NOMO-1 (cell line): ENCODE data around the gene S1PR2.
"Not testable (repeated sequence)": the region's sequence is repeated elsewhere in the genome, so short reads cannot be mapped to it uniquely, and the experiment has no call there.

Source experiments
- DNase-seq, 2 experiments: peaks; one replicate each; lab custom pipeline; 2025; ENCODE audit not compliant: unreplicated experiment in 2 of 2; lab: John Stamatoyannopoulos, UW

The S1PR2 gene

DNA sequence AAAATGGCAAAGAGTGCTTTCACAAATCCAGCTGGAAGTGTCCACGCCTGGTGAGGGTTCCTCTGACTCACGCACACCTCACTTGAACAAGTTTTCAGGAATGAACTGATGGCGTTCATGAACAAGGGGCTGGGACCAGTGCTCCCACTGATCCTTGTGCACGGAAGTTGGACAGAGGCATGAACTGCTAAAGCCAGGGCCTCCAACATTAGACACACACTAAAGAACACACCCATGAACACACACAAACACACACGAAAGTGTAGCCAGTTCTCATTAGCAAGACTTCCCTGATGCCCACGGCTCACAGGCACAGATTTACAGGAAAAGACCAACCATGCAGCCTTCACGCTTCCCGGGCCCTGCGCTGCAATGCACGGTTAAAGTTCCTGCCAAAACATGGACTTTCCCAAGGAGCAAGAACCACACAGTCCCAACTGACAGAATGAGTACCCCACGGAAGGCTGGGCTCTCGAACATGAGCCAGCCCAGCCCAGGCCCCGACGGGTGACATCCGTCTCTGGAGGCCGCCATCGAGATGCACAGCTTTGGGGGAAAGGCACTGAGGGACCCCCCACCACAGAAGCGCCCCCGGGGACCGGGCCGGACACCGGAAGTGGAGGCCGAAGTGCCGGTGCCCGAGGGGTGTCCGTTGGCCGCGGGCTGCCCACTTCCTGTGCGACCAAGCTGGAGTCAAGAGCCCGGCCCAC, 37.2 kb downstream of the S1PR2 start:
- peak in 1 of 2 experiments; percentile 20 for DNase-seq

DNA sequence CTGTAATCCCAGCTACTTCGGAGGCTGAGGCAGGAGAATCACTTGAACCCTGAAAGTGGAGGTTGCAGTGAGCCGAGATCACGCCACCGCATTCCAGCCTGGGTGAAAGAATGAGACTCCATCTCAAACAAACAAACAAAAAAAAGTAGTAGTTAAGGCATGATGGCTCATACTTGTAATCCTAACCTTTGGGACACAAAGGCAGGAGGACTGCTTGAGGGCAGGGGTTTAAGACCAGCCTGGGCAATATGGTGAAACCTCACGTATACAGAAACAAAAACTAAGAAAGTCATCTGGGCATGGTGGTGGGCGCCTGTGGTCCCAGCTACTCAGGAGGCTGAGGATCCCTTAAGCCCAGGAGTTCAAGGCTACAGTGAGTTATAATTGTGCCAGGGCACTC, 38.2 kb downstream of the S1PR2 start:
- DNase-seq: no peak

DNA sequence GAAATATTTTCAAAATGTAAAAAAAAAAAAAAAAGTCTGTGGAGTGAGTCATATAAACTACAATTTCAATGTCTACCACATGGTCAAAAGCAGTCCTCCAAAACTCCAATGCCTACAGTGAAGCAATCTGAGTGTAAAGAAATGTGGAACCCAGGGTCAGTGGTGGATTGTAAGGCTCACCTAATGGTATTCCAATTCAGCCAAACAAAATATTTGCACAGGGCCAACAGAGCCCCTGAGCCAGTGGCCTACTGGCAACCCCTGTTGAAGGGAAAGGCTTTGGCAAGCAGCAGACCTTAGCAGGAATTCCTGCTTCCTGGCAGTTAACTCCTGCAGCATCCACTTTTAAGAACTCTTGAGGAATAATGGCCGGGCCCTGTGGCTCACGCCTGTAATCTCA, 39.8 kb downstream of the S1PR2 start:
- no peak for DNase-seq

GRCh38 chr19:10190026-10190425, 41.1 kb downstream of the S1PR2 start:
- DNase-seq: no peak

DNA sequence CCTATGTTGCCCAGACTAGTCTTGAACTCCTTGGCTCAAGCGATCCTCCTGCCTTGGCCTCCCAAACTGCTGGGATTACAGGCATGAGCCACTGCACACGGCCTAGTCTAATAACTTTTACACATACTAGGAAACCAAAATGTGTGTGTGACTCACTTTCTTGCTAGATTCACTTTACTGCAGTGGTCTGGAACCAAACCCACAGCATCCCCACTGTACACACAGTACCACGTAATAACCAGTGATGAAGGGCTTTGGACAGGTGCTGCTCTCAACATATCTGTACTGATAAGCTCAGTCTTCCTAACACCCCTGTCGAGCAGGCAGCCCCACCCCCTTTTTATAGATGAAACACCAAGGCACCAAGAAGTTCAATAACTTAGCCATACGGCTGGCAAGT, 41.5 kb downstream of the S1PR2 start:
- no peak for DNase-seq

DNA sequence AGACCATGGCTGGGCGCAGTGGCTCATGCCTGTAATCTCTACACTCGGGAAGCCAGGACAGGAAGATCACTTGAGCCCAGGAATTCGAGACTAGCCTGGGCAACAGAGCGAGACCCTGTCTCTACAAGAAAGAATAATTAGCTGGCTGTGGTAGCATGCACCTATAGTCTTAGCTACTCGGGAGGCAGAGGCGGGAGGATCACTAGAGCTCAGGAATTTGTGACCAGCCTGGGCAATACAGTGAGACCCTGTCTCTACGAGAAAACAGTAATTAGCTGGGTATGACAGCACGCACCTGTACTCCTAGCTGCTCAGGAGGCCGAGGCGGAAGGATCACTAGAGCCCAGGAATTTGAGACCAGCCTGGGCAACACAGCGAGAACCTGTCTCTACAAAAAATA, 43.8 kb downstream of the S1PR2 start:
- no peak for DNase-seq

DNA sequence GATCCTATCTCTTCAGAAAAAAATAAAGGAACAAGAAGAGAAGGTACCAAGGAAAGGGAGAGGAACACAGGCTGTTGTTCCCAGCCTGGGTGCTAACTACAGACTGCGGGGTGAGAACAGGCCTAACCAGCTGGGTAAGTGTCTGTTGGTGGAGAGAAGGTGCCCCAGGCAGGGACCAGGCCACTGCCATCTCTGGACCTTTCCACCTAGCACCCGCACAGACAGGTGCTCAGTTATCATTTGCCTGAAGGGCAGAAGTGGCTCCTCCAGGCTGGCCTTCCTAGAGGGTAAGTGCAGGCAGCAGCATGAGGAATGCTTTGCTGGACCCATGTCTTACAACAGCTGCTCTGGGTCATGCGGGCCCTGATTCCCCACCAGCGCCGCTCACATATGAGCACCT, 46.5 kb downstream of the S1PR2 start:
- no peak for DNase-seq

DNA sequence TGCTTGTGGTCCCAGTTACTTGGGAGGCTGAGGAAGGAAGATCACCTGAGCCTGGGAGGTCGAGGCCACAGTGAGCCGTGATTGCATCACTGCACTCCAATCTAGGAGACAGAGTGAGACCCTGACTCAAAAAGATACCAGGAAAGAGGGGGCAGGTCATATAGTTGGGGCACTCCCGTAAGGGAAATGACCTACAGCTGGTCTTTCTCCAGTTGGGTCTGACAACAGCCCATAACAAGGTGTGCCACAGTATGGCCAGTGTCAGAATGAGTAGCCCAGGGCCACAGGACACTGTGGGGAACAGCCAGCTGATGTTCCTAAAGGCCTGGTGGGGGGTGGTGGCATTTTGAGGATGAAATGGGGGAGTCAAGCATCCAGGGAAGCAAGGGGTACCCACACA, 47.2 kb downstream of the S1PR2 start:
- no peak for DNase-seq

- no peak for DNase-seq
Observed at GRCh38 chr19:10182847-10183246, 48.3 kb downstream of the S1PR2 start.

DNA sequence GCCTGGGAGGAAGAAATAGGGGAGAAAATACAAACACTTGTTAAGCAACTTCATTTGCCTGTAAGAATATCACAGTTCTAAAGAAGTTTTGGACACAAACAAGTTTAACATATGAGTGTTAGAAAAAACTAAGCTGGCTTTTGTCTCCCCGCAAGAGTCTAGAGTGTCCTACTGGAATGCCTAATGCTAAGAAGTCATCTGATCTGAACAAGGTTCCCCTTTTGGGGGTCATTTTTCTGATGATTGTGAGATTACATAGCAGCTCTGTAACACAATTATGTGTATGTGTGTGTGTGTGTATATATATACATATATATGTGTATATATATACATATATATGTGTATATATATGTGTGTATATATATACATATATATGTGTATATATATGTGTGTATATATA, 49.1 kb downstream of the S1PR2 start:
- no peak for DNase-seq

DNA sequence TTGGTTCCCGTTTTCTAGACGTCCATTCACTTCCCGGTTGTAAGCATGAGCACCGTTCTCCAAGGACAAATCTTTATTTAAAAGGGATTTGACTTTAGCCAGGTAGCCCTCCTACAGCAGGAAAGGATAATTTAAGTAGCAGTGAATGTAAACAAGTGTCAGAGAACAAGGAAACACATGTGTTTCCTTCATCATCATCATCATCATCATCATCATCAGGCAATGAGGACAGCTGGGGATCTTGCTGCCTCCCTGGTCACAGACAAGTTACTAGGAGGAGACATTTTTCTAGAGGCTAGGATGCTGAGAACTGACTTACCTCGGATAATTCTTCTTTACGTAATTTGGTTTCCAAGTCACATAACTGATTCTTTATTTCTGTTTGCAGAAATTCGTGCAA, 50.7 kb downstream of the S1PR2 start:
- no peak for DNase-seq

- DNase-seq: not testable (repeated sequence)
Observed at GRCh38 chr19:10180024-10180423, 51.1 kb downstream of the S1PR2 start.

DNA sequence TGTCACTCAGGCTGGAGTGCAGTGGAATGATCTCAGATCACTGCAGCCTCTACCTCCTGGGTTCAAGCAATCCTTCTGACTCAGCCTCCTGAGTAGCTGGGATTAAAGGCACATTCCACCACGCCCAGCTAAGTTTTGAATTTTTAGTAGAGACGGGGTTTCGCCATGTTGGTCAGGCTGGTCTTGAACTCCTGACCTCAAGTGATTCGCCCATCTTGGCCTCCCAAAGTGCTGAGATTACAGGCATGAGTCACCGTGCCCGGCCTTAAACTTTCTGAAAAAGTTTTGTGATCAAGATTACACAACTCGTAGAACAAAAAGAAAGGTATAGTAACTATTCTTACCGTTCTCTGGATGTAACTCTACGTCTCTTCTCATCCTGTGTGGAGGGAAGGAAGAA, 57.6 kb downstream of the S1PR2 start:
- no peak for DNase-seq
